Measurements from ENCODE around the gene TMEM59L. TPM values are rescaled to one million over a fixed set of nuclear protein-coding genes. Genes with fewer than 3 reads are reported as not detected.

The TMEM59L gene
- total and polyA plus RNA-seq, 11 donors, result 0.50 to 5.1 (median 1.1) TPM

GRCh38 chr19:18663940-18664530, 51.4 kb downstream of the TMEM59L start:
- ATAC-seq (no peak), DNase-seq (no peak)
- 75 to 87% (median 81%) methylated on average over 7 to 14 of the region's 14 CpGs for WGBS, 4 donors
- Histone ChIP-seq H3K4me3 (no peak overlapping the region), H3K4me1 (peaks cover 0 to 31% (median 16%) of the 10 kb centered on the region in 12 donors), H3K9me3 (no peaks in the 10 kb centered on the region), H3K27me3 (no peaks in the 10 kb centered on the region), H3K36me3 (peaks cover 0 to 37% (median 16%) of the 10 kb centered on the region in 9 donors), H3K27ac (no peak overlapping the region)
- intact Hi-C loops (cut with DNase I), result no loop called here
- TF ChIP-seq POLR2A (IDR thresholded peaks at IDR 0.05), result no peak
- TF ChIP-seq CTCF (IDR thresholded peaks at IDR 0.05), result no peak

- WGBS, 4 donors, result 20 to 72% (median 62%) methylated on average over 5 to 22 of the region's 22 CpGs
- Histone ChIP-seq H3K4me3 (no peak overlapping the region), H3K36me3 (peaks cover 0 to 50% (median 24%) of the 10 kb centered on the region in 9 donors), H3K27me3 (no peaks in the 10 kb centered on the region), H3K27ac (peak overlapping the region in 4 of 12 donors; percentile 6 to 73 (median 10)), H3K9me3 (no peaks in the 10 kb centered on the region), H3K4me1 (peaks cover 0 to 15% (median 5%) of the 10 kb centered on the region in 12 donors)
- TF ChIP-seq POLR2A (IDR thresholded peaks at IDR 0.05) (no peak), CTCF (IDR thresholded peaks at IDR 0.05) (no peak)
- intact Hi-C loops (cut with DNase I), result no loop called here
- peak in 3 of 4 donors; percentile 29 to 59 (median 36) for ATAC-seq
- DNase-seq, result no peak
Measured at GRCh38 chr19:18665771-18666202, 53.1 kb downstream of the TMEM59L start.

GRCh38 chr19:18666317-18666716, 53.6 kb downstream of the TMEM59L start:
- intact Hi-C loops (cut with DNase I), result no loop called here
- Histone ChIP-seq H3K4me3 (no peak overlapping the region), H3K27ac (peak overlapping the region in 3 of 12 donors; percentile 6 to 73 (median 13)), H3K4me1 (peaks cover 0 to 13% (median 0%) of the 10 kb centered on the region in 12 donors), H3K36me3 (peaks cover 0 to 53% (median 24%) of the 10 kb centered on the region in 9 donors), H3K27me3 (no peaks in the 10 kb centered on the region), H3K9me3 (no peaks in the 10 kb centered on the region)
- ATAC-seq (no peak), DNase-seq (no peak)
- TF ChIP-seq CTCF (IDR thresholded peaks at IDR 0.05) (no peak), POLR2A (IDR thresholded peaks at IDR 0.05) (no peak)
- 68 to 82% (median 75%) methylated on average over 11 to 12 of the region's 12 CpGs for WGBS, 4 donors

GRCh38 chr19:18666784-18667183, 54.1 kb downstream of the TMEM59L start:
- H3K36me3 ChIP-seq, result peaks cover 0 to 53% (median 24%) of the 10 kb centered on the region in 9 donors
- no peaks in the 10 kb centered on the region for H3K27me3 ChIP-seq
- H3K4me1 ChIP-seq, result peaks cover 0 to 18% (median 1%) of the 10 kb centered on the region in 12 donors
- ATAC-seq, result no peak
- peak overlapping the region in 1 of 12 donors; percentile 73 for H3K27ac ChIP-seq
- no peak for DNase-seq
- no peaks in the 10 kb centered on the region for H3K9me3 ChIP-seq
- 89 to 92% (median 91%) methylated on average over 5 of the region's 5 CpGs for WGBS, 4 donors
- intact Hi-C loops (cut with DNase I), result no loop called here
- H3K4me3 ChIP-seq, result no peak overlapping the region
- no peak for TF ChIP-seq CTCF (IDR thresholded peaks at IDR 0.05)
- TF ChIP-seq POLR2A (IDR thresholded peaks at IDR 0.05), result no peak

Data from heart left ventricle (tissue), 16 donors.